ENCODE results near the gene KLK12. TPM values are rescaled to one million over a fixed set of nuclear protein-coding genes. Genes with fewer than 3 reads are reported as not detected.
A peak's percentile ranks its signal among the peaks of the same experiment; 100 is the strongest.

The KLK12 gene
- total RNA-seq, 1 experiment from 2014 or later = not detected

DNA sequence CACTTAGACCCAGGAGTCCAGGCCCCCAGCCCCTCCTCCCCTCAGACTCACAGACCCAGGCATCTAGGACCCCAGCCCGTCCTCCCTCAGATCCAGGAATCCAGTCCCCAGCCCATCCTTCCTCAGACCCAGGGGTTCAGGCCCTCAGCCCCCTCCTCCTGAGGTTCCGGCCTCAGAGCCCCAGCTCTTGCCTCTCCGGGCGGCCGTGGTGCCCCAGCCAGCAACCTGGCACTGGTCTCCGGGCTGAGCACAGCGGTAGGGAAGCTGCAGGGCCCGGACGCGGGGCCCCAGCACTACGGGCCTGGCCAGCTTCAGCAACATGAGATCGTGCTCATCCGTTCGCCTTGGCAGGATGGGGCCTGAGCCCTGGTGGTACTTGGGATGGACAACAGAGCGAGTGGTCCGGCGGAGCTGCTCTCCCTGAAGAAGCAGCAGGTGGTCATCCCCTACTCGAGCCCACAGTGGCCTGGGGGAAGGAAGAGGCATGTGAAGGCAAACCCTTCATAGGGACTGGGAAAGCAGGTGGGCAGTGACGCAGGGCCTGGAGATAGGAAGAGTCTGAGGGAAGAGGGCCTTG is 19.0 kb downstream of the KLK12 start:
- no peaks in the 10 kb centered on the region for H3K9me3 ChIP-seq (replicated peaks)
- no peak overlapping the region for H3K27ac ChIP-seq
- H3K4me3 ChIP-seq = no peak overlapping the region
- no peak for DNase-seq
- H3K4me1 ChIP-seq = no peaks in the 10 kb centered on the region
- H3K36me3 ChIP-seq = no peaks in the 10 kb centered on the region
- no peaks in the 10 kb centered on the region for H3K27me3 ChIP-seq

DNA sequence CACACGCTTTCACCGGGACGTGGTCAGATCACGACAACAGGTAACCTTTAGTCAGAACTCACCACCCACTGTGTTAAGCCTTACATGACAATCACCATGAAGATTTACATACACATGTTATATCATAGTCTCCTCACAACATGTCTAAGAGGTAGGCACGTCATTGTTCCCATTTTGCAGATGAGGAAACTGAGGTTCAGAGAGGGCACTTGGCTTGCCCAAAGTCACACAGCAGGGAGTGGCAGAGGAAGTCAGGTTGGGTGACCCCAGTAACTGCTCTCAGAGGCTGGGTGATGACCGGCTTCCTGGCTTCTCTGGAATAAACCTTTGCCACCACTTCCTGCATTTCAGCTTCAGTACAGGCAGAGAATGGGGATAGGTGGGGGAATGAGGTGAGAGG is 20.6 kb downstream of the KLK12 start:
- H3K4me1 ChIP-seq = no peaks in the 10 kb centered on the region
- H3K4me3 ChIP-seq = no peak overlapping the region
- no peak overlapping the region for H3K27ac ChIP-seq
- no peaks in the 10 kb centered on the region for H3K9me3 ChIP-seq (replicated peaks)
- no peak for DNase-seq
- H3K36me3 ChIP-seq = no peaks in the 10 kb centered on the region
- H3K27me3 ChIP-seq = no peaks in the 10 kb centered on the region

DNA sequence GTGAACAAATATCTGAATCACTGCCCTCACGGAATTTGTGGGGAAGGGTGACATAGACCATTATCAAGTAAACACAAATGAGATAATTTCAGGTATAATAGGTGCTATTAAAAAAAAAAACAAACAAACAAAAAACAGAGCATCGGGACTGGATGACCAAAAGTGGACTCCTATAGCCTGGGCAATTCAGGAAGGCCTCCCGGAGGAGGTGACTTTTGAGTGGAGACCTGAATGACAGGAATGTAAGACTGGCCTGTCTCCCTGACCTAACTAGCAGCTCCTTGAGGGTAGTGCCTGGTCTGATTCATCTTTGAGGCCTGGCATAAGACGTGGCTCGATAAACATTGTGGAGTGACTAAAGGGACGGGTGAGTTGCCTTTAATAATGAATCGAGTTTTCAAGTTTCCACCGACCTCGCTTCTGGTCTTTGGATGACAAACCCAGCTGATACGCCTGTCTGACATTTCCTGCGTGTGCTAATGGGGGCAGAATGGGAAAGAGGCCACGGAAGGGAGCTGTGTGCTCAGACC is 22.1 kb downstream of the KLK12 start:
- H3K27me3 ChIP-seq = peaks cover 9% of the 10 kb centered on the region; the same call in 1 of the 2 replicates
- no peaks in the 10 kb centered on the region for H3K4me1 ChIP-seq
- no peaks in the 10 kb centered on the region for H3K36me3 ChIP-seq
- no peak overlapping the region for H3K27ac ChIP-seq
- H3K9me3 ChIP-seq (replicated peaks) = no peaks in the 10 kb centered on the region
- no peak overlapping the region for H3K4me3 ChIP-seq
- DNase-seq = no peak

DNA sequence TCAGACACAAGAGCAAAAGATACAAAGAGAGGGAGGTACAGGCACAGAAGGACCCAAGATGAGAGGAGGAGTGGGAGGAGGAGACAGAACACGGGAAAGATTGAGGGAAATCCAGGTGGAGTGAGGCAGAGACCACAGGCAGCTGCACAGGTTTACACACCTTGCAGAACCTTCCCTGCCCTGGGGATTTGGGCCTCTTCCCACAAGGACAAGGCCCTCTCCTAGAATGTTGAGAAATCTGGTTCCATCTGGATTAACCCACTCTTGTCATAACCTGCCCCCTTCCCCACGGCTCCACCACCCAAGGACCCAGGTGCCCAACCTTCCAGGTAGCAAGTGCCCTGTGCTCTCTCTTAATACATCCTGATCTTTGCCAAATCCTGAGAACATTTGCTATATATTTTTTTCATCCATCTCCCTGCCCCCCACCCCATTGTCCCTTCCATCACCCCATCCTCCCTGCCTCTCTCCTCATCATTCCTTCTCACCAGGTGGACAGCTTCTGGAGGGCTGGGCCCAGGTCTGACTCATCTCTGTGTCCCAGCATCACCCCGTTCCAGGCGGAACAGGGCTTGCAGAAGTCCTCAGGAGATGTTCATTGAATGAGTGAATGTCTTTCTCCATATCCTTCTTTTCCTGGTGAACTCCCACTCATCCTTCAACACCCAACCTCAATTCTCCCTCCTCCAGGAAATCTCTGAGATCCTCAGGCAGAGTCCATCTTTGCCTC is 24.6 kb downstream of the KLK12 start:
- H3K4me1 ChIP-seq = no peaks in the 10 kb centered on the region
- H3K27me3 ChIP-seq = peaks cover 16% of the 10 kb centered on the region; the same call in 1 of the 2 replicates
- no peak for DNase-seq
- no peak overlapping the region for H3K27ac ChIP-seq
- no peaks in the 10 kb centered on the region for H3K9me3 ChIP-seq (replicated peaks)
- no peak overlapping the region for H3K4me3 ChIP-seq
- no peaks in the 10 kb centered on the region for H3K36me3 ChIP-seq

DNA sequence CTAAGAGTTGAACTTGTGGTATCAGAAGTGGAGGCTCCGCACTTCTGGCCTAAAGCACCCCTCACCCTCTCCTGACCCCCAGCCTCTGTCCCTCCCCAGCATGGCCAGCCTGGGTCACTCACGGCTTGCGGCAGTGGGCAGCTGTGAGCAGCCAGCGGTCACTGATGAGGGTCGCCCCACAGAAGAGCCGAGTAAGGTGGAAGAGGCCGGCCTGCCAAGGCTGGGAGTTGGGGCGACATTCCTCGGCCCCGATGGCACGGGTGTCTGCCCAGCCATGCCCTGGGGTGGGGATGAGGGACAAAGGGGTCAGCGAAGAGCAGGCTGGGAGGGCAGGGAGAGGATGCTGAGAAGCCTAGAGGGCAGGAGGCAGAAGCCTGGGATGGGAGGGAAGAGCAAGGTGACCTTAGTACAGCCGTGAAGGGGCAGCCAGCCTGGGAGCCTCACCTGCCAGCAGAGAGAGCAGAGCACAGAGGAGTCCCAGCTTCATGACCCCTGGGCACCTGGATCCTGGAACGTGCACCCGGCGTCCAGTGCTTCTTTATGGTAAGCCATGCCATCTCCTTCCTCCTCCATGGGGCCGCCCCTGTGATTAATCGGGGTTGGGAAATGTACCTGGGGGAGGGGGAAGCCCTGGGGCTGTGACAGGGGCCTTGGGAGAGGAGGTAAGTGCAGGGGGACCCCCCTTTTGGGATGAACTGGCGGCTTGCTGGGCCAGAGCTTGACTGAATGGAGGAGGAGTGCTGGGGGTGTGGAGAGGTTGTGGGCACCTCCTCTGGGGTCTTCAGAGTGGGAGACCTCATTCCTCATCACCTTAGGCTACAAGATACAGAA is 25.5 kb downstream of the KLK12 start:
- peaks cover 16% of the 10 kb centered on the region; the same call in 1 of the 2 replicates for H3K27me3 ChIP-seq
- H3K9me3 ChIP-seq (replicated peaks) = no peaks in the 10 kb centered on the region
- H3K4me3 ChIP-seq = no peak overlapping the region
- H3K27ac ChIP-seq = no peak overlapping the region
- H3K4me1 ChIP-seq = no peaks in the 10 kb centered on the region
- DNase-seq = no peak
- no peaks in the 10 kb centered on the region for H3K36me3 ChIP-seq

DNA sequence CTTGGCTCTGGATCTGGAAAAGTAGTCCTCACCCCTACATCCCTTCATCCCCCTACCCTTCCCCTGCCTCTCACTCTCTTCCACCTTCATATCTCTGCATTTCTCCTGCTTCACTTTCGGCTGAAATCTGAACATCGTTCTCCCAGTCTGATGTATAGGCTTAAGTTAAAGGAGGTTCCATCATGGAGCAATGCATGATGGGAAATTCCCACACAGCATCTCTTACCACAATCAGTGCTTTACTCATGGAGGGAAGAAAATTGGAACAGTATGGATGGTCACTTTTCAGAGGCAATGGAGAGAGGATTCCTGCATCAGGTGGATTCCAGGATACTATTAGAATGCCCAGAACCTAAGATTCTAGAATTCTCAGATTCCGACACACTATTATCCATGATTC is 27.3 kb downstream of the KLK12 start:
- H3K4me3 ChIP-seq = no peak overlapping the region
- H3K36me3 ChIP-seq = no peaks in the 10 kb centered on the region
- H3K4me1 ChIP-seq = no peaks in the 10 kb centered on the region
- H3K27me3 ChIP-seq = peaks cover 16% of the 10 kb centered on the region; the same call in 1 of the 2 replicates
- DNase-seq = no peak
- no peaks in the 10 kb centered on the region for H3K9me3 ChIP-seq (replicated peaks)
- H3K27ac ChIP-seq = no peak overlapping the region

DNA sequence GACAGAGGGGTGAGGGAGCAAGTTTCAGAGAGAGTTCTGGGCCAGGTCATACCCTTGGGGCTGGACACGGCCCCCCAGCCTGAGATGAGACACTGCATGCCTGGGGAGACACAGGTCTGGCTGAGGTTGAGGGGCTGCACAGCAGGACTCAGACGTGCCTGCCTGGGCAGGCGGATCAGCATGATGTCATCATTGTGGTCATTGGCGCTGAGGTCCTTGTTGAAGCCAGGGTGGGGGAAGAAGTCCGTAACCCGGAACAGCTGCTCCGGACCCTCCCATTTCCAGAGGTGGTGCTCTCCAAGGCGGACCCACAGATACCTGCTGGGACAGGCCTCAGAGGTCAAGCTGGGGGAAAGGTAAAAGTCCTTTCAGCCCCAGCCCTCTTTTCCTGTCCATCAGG is 28.4 kb downstream of the KLK12 start:
- DNase-seq = peak in 1 of 2 experiments; percentile 24
- Histone ChIP-seq H3K27ac (no peak overlapping the region), H3K4me1 (no peaks in the 10 kb centered on the region), H3K9me3 (replicated peaks) (no peaks in the 10 kb centered on the region), H3K4me3 (no peak overlapping the region), H3K27me3 (peaks cover 16% of the 10 kb centered on the region; the same call in 1 of the 2 replicates), H3K36me3 (no peaks in the 10 kb centered on the region)

DNA sequence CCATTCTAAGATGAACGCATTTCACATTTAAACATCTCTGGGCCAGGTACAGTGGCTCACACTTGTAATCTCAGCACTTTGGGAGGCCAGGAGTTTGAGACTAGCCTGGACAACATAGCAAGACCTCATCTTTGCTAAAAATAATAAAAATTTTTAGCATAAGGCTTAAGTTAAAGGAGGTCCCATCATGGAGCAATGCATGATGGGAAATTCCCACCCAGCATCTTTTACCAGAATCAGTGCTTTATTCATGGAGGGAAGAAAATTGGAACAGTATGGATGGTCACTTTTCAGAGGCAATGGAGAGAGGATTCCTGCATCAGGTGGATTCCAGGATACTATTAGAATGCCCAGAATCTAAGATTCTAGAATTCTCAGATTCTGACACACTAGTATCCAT is 29.6 kb downstream of the KLK12 start:
- Histone ChIP-seq H3K27me3 (peaks cover 16% of the 10 kb centered on the region; the same call in 1 of the 2 replicates), H3K4me3 (no peak overlapping the region), H3K9me3 (replicated peaks) (no peaks in the 10 kb centered on the region), H3K4me1 (no peaks in the 10 kb centered on the region), H3K36me3 (no peaks in the 10 kb centered on the region), H3K27ac (no peak overlapping the region)
- DNase-seq = no peak

DNA sequence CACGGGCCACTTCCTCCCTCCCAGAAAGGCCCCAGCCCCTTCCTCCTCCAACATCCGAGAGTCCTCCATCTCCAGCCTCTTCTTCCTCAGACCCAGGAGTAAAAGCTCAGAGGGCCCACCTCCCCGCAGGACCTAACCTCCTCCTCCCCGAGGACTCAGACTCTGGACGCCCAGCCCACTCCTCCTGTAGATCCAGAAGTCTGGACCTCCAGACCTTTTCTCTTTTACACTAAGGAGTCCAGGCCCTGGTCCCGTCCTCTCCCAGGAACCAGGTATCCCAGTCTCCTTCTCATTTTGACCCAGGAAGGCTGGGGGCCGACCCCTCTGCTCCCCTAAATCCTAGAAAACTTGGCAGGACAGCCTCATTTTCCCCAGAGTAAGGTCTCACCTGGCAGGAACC is 31.5 kb downstream of the KLK12 start:
- no peak overlapping the region for H3K4me3 ChIP-seq
- no peaks in the 10 kb centered on the region for H3K9me3 ChIP-seq (replicated peaks)
- H3K27ac ChIP-seq = no peak overlapping the region
- H3K4me1 ChIP-seq = no peaks in the 10 kb centered on the region
- peaks cover 8% of the 10 kb centered on the region; the same call in 1 of the 2 replicates for H3K27me3 ChIP-seq
- no peaks in the 10 kb centered on the region for H3K36me3 ChIP-seq
- no peak for DNase-seq

DNA sequence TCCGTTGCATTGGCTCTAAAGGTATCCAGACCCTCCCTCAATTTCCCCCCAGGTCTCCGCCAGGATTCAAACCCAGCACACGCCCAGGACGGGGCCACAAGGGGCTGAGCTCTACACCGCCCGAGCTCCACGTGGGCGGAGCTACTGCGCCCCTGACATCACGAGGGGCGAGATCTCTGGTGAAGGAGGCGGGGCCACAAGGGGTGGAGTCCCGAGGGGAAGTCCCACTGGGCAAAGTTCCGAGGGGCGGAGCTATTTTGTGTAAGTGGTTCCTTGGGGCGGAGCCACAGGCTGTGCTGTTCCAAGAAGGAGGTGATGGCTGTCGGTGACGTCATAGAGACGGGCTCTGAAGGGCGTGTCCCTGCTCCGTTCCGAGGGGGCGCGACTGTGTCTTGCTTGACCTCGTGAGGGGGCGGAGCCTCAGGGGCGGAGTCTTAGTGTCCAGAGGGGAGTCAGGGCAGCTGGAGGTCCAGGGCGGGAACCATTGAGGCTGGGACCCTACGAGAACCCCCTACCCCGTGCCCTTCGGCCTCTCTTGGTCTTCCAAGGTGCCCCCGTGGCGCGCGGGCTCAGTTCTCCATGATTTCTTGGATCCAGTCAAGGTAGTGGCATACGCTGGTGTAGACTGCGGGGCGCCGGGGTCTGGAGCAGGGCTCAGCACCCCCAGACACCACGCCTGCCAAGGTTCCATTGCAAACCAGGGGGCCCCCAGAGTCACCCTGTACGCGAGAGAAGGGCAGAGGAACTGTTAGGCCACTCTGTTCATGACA is 32.1 kb downstream of the KLK12 start:
- peaks cover 7% of the 10 kb centered on the region; the same call in 1 of the 2 replicates for H3K27me3 ChIP-seq
- no peaks in the 10 kb centered on the region for H3K36me3 ChIP-seq
- no peak overlapping the region for H3K27ac ChIP-seq
- H3K4me1 ChIP-seq = no peaks in the 10 kb centered on the region
- no peak overlapping the region for H3K4me3 ChIP-seq
- peak in 1 of 2 experiments; percentile 13 for DNase-seq
- no peaks in the 10 kb centered on the region for H3K9me3 ChIP-seq (replicated peaks)

DNA sequence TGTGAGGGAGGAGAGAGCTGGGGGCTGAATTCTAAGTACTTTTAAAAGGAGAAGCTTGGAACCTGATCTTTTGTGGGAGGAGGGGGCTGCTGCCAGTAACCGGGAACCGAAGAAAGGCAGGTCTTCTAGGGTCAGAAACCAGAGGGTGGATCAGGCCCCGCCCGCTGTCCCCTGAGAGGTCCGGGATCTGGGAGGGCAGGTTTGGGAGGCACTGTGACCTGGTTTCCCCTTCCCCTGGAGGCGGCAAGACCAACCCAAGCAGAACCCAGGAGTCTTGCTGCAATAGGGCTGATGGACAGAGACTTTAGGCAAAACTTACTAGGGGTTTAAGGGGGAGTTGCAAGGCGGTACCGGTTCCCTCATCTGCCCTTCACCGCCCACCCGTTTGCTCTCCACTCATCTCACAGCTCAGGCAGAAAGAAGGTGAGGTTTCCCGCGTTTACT is 32.7 kb downstream of the KLK12 start:
- Histone ChIP-seq H3K27me3 (peaks cover 4% of the 10 kb centered on the region; the same call in 1 of the 2 replicates), H3K4me1 (no peaks in the 10 kb centered on the region), H3K4me3 (no peak overlapping the region), H3K9me3 (replicated peaks) (no peaks in the 10 kb centered on the region), H3K36me3 (no peaks in the 10 kb centered on the region), H3K27ac (no peak overlapping the region)
- DNase-seq = no peak

DNA sequence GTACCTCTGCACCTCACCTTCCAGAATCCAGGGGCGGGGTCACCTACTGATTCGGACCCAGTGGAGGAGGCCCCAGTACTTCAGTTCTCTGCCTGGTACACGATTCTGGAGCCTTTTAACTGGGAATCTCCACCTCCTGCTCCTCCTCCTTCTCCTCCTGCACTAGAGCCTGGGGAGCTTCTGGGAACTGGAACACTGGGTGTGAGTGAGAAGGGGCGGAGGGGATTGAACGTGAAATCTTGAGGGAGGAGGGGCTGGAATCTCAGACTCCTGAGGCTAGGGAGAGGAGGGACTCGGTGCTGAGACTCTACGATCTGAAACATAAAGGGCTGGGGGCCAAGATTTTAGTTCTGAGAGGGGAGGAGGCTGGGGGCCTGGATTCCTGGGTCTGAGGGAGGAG is 33.3 kb downstream of the KLK12 start, which contains the start of gene KLK8:
KLK8 (minus strand) TSS at position 90 of the 400 bp plus-strand sequence. CDS start 437 bp downstream, outside the sequence.
- Histone ChIP-seq H3K4me1 (no peaks in the 10 kb centered on the region), H3K4me3 (no peak within 1 kb of the TSS), H3K27me3 (no peaks in the 10 kb centered on the region), H3K36me3 (no peaks in the 10 kb centered on the region), H3K9me3 (replicated peaks) (no peaks in the 10 kb centered on the region), H3K27ac (no peak within 1 kb of the TSS)
- no peak for DNase-seq

DNA sequence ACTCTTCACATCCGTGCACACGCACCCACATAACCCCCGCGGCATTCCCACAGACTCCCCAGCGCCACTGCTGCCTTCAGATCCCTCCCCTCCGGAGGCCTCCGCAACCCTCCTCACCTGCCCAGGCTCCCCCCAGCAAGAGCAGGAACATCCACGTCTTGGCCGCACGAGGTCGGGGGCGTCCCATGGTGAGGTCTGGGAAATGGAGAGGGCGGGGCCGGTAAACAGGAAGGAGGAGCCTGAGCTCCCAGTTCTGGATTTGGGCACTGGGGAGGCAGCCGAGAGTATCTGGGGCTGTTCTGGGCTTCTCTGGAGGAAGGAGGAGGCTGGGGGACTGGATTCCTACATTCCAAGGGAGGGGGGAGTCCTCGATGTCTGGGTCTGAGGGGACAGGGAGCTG is 33.8 kb downstream of the KLK12 start:
- no peak for DNase-seq
- H3K9me3 ChIP-seq (replicated peaks) = no peaks in the 10 kb centered on the region
- no peaks in the 10 kb centered on the region for H3K27me3 ChIP-seq
- no peaks in the 10 kb centered on the region for H3K36me3 ChIP-seq
- no peak overlapping the region for H3K4me3 ChIP-seq
- H3K27ac ChIP-seq = no peak overlapping the region
- H3K4me1 ChIP-seq = no peaks in the 10 kb centered on the region

DNA sequence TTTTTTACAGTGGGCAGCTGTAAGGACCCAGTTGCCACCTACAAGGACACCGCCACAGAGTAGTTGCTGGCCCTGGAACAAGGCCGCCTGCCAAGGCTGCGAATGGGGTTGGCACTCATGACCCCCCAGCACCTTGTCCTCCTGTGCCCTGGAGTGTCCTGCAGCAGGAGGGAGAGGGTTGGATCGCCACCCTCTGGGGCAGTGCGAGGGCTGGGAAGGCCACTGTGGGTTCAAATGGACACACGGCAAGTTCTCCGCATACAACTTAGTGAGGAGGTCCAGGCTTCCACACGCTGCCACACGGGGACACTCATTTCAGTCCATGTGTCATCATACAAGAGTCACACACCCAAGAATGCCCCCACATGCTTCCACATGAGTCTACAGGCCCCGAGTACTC is 34.4 kb downstream of the KLK12 start:
- no peaks in the 10 kb centered on the region for H3K9me3 ChIP-seq (replicated peaks)
- H3K27me3 ChIP-seq = no peaks in the 10 kb centered on the region
- no peak for DNase-seq
- no peaks in the 10 kb centered on the region for H3K4me1 ChIP-seq
- no peak overlapping the region for H3K4me3 ChIP-seq
- H3K27ac ChIP-seq = no peak overlapping the region
- H3K36me3 ChIP-seq = no peaks in the 10 kb centered on the region

Data from SJCRH30 (cell line).